GM20431 (cell line): Measurements from ENCODE around the gene CD180.
"Not testable (repeated sequence)": the region's sequence is repeated elsewhere in the genome, so short reads cannot be mapped to it uniquely, and the experiment has no call there.

Experiments
- in situ Hi-C: fragments of 300-500 bp; cut with MseI, MboI; formaldehyde crosslinking; loops from one replicate; pipeline ENCODE4 v1.15.0; 2020; ENCODE audit warnings: low sequenced_read_pairs; ENCODE audit not compliant: unreplicated experiment

Gene CD180

DNA sequence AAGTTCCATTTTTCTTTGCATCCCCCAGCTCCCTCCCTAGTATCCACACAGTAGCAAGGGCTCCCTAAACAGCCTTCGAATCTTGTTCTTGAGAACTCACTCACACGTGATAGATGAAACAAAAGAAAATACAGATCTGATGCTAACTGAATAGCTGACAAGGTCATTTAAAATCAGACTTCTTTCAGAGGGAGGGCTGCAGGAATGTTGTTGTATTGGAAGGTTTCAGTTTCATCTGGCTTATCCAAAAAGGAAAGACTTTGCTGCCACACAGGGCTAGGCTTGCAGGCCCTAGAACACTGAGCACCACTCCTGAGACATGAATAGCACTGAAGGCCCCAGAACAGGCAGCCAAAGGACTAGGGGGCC is 3.2 kb downstream of the CD180 start:
- in situ Hi-C loops = no loop called here

DNA sequence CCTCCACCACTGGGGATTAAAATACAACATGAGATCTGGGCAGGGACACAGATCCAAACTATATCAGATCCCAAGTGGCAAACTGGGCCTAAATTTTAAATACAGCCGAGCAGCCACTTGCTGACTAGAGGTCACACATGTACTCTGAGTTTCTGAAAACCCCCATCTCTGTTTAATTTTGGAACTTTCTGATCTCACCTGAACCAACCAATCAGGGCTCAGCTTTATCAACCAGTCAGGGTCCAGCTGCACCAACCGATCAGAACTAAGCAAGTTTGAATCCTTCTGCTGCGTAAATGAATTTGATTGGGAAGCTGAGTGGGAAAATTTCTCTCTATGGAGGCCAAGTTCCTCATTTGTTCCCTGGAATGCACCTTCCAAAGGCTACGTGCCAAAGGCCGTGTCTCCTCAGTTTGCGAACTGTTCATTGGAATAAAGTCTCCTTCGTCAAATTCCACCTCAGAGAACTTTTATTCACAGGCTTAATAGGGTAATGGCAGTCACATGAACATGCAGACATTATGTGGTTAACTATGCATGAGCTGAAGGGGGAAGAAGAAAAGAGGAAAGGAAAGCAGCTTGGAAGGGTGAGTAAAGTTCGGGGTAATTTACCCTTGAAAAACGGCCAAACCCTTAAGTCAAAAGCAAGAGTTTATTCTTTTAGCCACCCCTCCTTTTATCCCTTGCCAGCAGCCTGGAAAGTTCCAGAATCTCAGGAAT is 3.7 kb downstream of the CD180 start:
- in situ Hi-C loops = no loop called here

DNA sequence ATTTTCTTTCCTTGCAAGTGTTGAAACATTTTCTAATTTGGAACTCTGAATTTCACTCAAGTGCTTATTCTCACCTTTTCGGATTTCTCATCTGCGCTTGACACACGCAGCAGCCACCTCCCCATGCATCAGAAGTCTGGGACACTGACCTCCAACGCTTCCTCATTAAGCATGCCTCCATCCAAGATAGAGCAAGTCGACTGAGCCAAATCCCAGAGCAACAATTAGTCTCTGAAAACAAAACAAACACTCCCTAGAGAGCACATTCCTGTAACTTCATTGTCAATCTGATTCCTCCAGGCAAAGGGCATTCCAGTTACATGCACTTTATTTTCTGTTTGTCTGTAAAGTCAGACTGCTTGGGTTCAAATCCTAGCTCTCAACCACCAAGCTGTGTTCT is 5.7 kb downstream of the CD180 start:
- in situ Hi-C loops = no loop called here

DNA sequence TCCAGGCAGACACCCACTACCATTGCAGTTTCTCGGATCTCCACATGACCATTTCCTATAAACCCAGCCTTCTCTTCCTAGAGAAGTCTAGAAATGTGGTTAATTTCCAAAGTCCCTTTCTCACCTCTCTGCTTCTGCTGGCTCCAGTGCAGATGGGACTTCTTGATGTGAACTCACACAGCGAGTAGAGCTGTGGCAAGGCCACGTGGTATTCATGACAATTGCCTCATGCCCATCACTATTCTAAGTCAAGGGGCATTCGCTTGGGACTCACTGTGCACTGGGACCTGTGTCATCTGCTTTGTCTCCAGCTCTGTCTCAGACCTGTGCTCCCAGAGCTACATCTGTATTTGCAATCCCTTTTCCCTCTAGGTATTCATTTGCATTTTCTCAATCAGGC is 6.2 kb downstream of the CD180 start:
- in situ Hi-C loops = no loop called here

DNA sequence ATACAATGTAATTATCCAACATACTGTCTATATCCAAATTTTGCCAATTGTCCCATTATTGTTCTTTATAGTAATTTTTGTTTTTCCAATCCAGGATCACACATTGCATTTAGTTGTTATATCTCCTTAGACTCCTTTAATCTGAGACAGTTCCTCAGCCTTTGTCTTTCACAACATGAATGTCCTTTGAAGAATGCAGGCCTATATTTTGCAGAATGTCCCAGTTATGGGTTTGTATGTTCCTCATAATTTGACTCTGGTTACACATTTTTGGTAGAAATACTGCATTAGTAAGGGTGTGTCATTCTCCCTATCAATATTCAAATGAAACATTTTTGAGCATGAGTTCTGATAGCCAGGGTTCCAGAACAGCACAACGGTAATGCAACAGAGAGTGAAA is 6.7 kb downstream of the CD180 start:
- in situ Hi-C loops = no loop called here

DNA sequence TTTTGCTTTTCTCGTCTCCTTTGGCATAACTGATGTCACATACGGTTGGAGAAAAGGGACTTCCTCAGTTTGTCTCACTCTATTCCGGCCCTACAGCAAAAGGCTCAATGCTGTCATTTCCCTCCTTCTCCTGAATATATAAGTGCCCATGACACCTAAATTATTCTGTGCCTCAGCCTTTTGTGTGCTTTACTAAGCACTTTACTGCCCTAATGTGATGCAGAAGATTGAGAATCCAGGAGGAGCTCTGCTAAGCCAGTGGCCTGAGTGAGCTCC is 7.6 kb downstream of the CD180 start:
- in situ Hi-C loops = no loop called here

DNA sequence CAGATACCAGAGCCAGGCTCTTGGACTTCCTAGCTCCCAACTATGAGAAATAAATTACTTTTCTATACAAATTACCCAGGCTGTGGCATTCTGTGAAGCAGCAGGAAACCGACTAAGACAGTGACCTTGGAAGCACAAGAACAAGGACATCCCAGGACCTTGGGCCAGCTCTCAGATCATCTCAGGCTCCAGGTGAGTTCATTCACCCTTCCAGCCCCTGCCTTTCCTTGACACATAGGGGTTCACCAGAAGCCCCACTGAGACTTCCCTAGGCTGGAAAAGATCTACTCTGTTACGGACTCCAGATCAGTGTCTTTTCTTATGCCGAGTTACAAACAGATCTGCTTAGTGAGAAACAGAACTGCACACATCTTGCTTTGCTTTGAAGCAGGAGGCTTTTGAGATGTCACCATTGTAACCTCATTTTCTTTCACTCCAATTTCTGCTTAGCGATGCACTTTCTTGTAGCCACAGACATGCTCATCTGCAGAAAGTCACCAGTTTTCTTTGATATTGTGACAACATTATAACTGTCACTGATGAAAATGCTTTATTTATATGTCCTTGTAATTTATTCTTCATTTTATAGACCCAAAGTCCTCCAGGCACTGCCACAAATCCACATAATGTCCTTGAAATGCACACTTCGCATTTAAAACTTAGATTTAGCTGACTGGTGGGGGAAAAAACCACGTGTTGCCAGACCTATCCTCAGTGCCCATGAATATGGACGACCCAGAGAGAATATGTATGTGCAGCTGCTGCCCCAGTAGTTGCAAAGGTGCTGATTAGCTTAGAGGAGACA is 8.1 kb downstream of the CD180 start:
- in situ Hi-C loops = no loop called here

DNA sequence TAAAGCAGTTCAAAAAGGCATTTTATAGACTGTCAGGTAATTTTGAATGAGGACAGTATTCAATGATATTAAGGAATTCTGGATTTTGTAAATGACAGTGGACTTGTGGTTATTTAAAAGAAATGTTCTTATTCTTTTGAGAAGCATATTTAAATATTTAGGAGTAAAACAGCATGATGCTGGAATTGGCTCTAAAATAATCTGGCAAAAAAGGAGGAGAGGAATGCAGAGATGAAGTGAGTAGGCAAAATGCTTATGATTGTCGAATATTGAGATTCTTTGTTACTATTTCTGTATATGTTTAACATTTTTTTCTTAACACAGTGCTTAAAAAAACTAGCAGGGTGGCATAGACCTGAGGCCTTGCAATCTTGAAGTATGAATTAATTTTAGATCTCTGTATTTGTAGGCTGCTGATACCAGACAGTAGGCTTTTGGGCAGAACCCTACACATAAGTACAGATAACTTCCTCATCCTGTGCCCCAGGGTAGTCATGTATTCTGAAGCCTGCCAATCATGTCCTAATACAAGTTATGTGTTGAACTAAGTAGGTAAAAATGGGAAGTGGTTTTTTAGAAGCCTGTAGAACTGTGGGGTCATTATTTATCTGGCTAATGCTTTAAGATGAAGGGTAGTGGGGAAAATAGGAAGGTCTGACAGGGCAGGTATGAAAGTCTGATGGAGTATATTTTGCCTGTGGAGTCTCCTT is 9.4 kb downstream of the CD180 start:
- in situ Hi-C loops = no loop called here

DNA sequence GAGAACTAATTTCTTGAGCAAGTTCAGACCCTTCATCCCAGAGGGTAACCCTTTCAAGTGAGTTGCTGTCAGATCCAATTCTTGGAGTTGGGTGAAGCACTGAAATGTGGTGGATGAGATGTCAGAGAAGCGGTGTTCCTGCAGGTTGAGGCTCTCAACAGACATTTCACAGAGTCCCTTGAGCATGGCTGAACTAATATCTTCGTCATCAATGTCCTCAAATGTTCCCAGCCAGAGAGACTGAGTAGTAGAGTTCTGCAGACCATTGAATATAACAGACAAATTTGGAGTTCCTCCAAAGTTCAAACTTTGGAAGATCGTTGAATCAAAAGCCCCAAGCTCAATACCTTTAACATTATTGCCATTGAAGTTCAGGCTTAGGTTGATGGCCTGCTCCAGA is 12.7 kb downstream of the CD180 start:
- in situ Hi-C loops = no loop called here

DNA sequence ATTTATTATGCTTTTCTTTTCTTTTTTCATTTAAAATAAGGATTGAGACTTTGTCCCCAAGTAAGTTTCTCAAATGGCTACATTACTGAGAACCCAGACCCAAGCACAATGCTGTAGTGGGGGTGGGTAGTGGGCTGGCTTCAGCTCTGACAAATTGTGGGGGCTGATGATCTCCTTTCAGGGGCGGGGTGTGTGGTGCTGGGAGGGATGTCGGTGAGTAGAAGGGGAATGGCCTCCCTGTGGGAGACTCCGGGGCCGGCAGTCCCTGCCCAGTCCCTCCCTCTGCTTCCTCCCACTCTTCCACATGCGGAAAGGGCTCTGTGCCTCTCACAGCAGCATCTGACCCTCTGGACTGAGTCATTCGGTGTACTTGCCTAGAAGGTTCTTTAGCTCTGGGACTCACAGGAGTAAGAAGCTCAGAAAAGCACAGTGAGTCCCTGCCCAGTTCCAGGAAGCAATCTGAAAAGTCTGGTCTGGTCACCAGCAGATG is 14.3 kb downstream of the CD180 start:
- in situ Hi-C loops = no loop called here

DNA sequence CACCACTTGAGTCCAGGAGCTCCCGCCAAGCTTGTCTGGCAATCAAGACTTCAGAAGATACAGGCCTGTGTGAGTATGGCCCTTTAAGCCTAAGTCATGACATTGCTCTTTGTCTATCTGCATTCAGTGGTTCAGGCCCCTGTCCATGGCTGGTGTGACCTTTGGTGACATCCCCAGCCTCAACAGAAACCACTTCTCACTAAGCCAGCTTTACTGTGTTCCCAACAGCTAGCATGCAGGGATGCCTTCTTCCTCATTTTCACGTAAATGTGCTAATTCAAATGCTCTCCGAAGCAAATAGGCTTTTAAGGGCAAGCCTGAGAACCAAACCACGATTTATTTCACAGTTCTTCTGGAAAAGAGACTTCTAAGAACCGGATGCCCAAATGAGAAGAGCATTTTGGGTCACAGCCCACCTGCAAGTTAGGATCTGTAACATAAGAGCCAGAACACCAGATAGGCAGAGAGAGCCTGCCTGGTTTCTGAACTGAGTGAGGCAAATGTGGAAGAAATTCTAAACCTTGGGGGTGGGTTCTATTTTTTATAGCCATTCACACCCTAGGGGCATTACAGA is 14.9 kb downstream of the CD180 start:
- in situ Hi-C loops = no loop called here

DNA sequence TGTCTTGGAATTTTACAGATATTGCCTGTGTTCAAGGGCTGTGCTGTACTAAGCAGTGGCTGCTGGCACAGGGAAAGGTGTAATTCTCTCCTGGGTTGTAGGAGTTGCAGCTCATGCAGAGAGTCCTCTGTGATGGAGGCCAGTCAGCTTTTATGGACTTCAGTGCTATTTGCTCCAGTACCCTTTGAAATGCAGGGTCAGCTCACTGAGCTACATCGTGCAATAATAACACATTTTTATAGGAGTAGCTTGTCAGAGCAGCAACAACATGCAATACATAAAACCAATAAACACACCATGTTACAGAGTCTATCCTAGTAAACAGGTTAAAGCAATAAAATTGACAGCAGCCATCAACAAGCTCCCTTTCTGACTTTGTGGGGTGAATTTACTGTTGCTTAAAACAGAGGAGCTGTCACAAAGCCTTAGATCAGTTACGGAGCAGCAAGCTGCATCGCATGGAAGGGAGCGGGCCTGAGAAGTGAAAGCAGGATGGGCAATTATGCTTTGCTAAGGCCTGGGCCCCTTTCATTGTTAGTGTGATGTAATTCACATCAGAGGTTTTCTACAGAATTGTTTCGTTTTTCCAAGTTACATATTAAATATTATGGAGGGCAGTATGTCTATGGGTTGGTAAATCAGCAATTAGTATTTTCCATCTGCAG is 16.8 kb downstream of the CD180 start:
- in situ Hi-C loops = no loop called here

DNA sequence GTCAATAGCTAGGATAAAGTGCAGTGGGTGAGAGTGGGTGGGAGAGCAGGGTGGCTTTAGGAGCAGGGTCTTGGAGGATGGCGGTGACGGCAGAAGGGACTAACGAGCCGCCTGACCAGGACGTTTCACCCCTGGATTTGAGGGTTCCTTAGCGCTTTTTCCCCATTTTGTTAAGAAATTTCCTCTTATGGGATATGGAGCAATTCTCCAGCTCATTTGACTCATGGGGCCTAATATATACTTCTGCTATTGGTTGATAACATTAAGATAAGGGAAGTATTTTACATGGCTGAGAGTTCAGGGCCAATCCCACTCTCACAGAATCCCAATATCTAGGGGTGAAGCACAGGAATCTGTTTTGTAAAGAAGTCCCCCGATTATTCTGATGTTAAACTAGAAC is 17.6 kb downstream of the CD180 start:
- in situ Hi-C loops = no loop called here

DNA sequence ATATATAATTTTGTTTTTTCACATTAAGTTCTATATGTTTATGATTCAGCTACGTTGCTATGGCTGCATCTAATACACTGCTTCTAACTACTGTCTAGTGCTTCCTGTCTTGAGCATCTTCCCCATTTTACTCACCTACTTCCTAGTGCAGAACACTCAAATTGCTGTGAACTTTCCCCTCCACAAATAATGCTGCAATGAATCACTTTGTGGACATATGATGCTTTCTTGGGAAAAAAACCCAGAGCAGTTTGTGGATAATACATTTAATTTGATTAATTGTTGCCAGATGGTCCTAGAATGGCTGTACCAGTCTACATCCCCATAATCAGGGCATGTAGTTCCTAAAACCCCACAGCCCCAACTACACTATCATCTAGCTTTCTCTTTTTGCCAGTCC is 18.5 kb downstream of the CD180 start:
- in situ Hi-C loops = no loop called here

DNA sequence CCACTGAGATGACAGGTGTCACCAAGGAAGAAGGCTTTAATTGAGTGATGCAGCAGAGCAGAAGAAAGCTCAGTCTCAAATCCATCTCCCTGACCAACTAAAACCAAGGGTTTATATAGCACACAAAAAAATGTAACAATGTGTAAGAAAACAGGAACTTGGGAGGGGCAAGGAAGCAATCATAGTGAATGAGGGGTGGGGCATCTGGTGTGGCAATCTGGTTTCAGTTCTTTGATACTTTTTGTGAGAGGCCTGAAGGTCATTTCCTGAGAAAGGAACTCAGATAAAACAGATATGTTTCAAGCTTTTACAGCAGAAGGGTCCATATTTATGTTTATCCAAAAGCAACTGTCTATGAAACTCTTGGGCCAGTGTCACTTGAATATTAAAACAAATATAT is 19.7 kb downstream of the CD180 start:
- in situ Hi-C loops = no loop called here

DNA sequence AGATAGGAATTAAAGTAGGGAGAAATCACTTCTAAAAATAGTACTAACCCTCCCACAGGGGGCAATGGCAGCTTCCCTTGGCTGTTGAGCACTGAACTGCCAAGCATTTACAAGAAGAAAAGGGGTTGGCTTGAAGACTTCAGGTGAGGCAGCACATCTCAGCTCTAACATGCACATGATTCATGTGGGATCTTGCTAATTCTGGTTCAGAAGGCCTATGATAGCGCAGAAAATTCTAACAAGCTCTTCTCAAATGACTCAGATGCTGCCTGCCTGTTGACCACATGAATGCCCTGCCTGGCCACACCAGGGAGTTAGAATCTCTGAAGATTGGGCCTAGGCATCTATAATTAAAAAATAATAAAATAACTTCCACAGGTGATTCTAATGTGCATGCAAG is 22.6 kb downstream of the CD180 start:
- in situ Hi-C loops = no loop called here

DNA sequence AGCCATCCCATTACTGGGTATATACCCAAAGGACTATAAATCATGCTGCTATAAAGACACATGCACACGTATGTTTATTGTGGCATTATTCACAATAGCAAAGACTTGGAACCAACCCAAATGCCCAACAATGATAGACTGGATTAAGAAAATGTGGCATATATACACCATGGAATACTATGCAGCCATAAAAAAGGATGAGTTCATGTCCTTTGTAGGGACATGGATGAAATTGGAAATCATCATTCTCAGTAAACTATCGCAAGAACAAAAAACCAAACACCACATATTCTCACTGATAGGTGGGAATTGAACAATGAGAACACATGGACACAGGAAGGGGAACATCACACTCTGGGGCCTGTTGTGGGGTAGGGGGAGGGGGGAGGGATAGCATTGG is 23.2 kb downstream of the CD180 start:
- in situ Hi-C loops = not testable (repeated sequence)

DNA sequence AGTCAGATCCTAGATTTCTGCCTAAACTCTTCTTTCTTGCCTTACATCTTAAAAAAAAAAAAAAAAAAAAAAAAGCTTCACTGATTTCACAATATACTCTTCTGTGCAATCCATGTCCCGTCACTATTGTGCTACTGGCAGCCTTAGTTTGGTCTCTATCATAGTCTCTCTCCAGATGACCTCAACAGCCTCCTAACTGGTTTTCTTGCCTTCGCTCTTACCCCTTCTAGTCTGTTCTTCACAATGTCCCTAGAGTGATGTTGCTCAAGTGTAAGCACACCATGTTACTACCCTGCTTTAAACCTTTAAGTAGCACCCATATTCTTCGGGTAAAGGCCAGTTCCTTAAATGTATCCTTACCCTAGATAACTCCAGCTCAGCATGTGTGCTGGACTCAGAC is 25.8 kb downstream of the CD180 start:
- in situ Hi-C loops = no loop called here

DNA sequence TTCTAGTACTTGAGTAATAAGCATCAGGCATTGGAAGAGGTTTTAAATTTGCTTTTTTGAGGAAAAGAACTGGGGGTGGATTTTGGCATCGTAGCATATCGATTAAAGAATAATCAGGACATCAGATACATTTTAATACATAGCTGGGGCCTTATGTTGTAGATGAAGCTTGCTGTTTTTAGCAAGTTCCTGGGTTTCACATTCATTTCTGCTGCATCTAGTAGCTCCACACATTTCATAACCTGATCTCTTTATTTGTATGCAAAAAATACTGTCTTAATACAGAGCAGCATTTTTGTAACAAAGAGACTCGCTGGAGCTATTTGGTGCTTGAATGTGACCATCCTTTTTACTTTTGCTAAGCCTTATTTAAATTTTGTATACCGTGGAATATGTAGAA is 28.5 kb downstream of the CD180 start:
- in situ Hi-C loops = no loop called here

DNA sequence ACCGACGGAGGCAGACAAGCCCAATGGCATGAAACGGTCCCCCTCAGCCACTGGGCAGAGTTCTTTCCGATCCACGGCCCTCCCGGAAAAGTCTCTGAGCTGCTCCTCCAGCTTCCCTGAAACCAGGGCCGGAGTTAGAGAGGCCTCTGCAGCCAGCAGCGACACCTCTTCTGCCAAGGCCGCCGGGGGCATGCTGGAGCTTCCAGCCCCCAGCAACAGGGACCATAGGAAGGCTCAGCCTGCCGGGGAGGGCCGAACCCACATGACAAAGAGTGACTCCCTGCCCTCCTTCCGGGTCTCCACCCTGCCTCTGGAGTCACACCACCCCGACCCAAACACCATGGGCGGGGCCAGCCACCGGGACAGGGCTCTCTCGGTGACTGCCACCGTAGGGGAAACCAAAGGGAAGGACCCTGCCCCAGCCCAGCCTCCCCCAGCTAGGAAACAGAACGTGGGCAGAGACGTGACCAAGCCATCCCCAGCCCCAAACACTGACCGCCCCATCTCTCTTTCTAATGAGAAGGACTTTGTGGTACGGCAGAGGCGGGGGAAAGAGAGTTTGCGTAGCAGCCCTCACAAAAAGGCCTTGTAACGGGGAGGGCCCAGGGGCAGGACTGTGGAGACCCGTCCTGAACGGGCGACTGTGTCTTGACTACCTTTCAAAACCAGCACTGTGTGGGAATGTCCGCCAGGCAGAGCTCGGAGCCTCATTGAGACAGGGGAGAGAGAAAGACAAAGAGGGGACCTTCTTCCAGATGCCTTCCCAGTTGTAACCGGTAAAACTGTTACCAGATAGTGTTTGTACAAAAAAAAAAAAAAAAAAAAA is 29.9 kb downstream of the CD180 start:
- in situ Hi-C loops = no loop called here
